Left colon (tissue), 2 donors: Measurements from ENCODE around the gene AJAP1. TPM values are rescaled to one million over a fixed set of nuclear protein-coding genes. Genes with fewer than 3 reads are reported as not detected.

Experiments used
- ATAC-seq: fragments of 200-7000 bp; cut with Tn5 transposase; one replicate; pipeline ENCODE4 v1.9.1; 2020; ENCODE audit warnings: mild to moderate bottlenecking, moderate library complexity
- DNase-seq, 2 donors: peaks; one replicate each; pipeline ENCODE4 v3.0.0-alpha.2; 2020
- intact Hi-C, 2 donors: fragments of 100-400 bp; cut with DNase I in 1 of 2; cut with micrococcal nuclease in 1 of 2; formaldehyde crosslinking; loops; one replicate each; pipeline versions ENCODE4 v1.11.2 to v1.14.0; 2022; cut with DNase I, micrococcal nuclease
- total RNA-seq, 2 donors: library from RNA; stranded (reverse); fragmentation: NEBNext Ultra II Directional; extraction: Animal tissue kit (Norgen Biotek cat#: 25700); gene quantifications; one replicate each; pipeline ENCODE4 v1.2.1, GENCODE V29; 2021
- donor health status: DM: no; HTN: no; CAD: no.
- donor health status: DM: yes; HTN: yes; CAD: no.

Gene AJAP1
- total RNA-seq, 2 donors from 2014 or later, result 0.08 to 0.49 TPM

DNA sequence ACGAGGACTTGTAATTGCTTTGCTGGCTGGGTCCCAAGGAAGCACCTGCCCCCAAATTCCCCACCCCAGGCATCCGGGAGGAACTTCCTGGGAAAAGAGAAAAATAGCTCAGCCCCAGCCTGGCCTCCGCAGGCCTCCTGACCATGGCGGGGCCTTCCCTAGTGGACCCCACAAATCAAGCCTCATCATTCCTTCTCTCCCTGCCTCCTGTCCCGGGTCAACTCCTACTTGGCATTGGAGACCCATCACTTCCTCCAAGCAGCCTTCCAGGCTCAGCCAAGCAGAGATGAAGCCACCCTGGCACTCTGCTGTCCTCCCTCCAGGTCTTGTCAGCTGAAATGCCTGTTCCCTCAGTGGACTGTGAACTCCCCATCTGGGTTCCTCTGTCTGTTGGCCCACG lies 38.0 kb downstream of the AJAP1 start:
- DNase-seq (no peak), ATAC-seq (no peak)
- intact Hi-C loops, result no loop called here

DNA sequence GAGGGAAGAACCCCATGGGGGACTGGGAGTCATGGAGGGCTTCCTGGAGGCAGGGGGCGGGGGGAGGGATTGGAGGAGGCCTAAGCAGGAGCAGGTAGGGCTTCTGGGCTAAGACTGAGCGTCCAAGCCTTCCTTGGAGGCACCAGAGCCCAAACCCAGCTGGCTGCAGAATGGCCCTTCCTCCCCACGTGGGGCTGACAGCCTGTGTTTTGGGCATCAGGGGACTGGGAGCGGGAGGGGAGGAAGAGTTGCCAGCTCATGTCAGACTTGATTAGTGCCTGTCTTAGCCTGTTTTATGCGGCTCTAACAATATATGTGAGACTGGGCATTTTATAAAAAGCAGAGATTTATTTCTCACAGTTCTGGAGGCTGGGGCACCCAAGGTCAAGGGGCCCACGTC lies 38.9 kb downstream of the AJAP1 start:
- ATAC-seq (no peak), DNase-seq (no peak)
- intact Hi-C loops, result no loop called here

DNA sequence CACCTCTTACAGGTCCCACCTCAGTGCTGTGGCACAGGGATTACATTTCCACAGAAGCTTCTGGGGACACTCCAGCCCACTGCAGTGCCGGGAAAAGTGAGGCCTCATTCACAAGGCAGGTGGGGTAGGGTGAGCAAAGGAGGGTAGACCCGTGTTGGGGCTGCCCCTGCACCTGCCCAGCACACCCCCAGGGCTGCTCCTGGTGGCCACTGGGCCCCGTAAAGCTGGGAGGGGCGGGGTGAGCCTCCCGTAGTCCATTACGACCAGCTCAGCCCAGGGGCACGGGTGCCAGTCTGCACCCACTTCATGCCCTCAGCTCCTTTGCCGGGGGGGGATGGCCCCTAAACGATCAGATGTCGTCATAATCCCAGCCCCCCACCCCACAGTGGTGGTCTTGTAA lies 39.5 kb downstream of the AJAP1 start:
- ATAC-seq (no peak), DNase-seq (no peak)
- intact Hi-C loops, result no loop called here

DNA sequence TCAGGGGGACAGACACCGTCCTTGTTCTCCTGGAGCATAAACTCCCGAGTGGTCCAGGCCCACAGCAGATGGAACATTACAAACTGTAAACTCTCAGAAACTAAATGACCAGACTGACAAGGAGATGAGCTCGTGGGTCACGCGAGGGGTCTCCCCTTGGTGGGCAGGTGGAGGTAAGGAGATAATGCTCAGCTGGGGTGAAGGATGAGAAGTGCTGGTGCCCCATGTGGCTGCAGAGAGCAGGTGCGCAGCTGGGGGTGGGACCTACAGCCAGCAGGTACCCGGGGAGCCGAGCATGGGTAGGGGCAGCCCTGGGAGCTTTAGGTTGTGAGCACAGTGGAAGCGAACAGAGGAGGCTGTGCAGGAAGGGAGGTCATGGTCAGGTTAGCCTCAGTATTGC lies 40.1 kb downstream of the AJAP1 start:
- ATAC-seq (no peak), DNase-seq (no peak)
- intact Hi-C loops, result no loop called here

DNA sequence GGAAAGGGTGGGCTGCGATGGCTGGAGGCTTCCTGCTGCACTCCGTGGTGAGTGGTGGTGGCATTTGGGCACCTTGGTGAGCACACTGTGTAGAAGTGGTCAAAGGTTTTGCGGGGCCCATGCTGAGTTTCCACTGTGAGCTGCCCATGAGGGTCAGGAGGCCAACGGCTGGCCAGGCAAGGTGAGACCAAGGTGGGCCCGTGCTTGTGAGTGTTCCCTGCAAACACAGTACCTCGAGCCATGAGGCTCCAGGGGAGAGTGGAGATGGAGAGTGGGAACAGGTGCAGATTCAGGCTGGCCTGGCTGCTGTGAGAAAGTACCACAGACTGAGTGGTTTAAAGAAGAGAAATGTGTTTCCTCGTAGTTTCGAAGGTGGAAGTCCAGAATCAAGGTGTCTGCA lies 40.8 kb downstream of the AJAP1 start:
- no peak for ATAC-seq
- no peak for DNase-seq
- intact Hi-C loops, result no loop called here

DNA sequence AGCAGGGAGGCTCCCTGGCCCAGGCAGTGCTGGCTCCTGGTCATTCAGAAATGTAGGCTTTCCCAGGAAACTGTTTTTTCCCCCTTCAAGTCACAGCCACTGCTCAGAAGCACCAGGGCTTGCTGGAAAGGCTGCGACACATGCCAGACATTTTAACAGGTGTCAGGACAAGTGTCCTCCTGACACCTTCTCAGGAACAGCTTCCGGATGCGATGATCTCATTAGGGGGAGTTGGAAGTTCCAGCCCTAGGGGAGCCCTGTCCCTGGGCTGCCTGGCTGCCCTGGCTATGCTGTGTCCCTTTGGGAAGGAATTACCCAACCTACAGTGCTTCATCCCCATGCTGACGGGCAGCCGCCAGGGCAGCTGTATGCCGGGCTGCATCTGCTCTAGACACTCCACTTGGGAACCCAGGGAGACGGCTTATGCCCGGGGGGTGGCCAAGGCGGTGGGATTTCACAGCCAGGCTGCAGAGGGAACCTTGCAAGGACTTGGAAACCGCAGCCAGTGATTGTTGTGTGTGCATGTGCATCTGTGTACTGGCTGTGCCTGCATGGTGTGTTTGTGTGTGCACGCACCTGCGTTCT lies 41.8 kb downstream of the AJAP1 start:
- no peak for ATAC-seq
- no peak for DNase-seq
- intact Hi-C loops, result no loop called here

DNA sequence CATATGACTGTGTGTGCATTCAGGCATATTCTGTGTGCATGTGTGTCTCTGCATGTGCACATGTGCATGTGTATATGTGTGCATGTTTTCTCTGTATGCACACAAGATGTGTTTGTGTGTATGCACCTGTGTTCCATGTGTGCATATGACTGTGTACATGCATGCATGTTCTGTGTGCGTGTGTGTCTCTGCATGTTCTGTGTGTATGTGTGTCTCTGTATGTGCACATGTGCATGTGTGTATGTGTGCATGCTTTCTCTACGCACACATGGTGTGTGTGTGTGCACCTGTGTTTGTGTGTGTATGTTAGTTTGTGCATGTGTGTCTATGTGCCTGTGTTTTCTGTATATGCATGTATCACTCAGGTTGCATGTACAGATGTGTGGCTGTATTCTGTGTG lies 42.3 kb downstream of the AJAP1 start:
- ATAC-seq, result no peak
- DNase-seq, result no peak
- intact Hi-C loops, result no loop called here

DNA sequence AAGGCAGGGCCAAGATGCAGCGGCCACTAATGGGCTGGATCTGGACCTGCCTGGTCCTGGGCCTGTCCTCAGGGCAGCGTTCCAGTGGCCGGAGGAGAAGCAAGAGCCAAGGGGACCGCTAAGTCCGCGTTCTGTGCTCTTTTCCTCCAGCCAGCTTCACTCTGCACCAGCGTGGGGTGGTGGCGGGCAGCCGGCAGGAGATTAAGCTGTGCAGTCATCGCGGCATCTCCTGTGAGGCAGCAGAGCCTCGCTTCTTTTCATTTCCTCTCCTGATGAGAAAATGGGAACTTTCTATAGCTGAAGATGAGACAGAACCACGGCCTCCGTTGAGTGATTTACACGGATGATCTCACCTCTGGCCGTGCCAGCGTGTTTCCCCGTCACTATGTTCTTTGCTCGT lies 43.4 kb downstream of the AJAP1 start:
- ATAC-seq (no peak), DNase-seq (no peak)
- intact Hi-C loops, result no loop called here

DNA sequence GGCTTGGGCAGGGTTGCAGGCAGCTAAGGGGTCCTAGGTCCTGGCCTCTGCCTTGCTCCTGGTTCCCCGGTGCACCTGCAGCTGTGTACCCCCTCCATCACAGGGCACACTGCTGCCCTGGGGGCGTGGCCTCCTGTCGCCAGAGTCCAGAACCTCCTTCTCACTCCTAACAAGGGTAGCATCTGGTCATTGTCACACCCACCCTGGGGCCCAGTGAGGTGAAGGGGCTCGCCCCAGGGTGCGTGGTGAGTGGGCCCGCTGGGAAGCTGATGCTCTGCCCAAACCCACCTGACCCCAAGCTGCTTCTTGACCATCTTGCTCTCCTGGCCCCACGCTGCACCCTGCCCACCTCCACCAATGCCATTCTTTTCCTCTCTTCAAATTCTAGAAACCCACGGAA lies 44.5 kb downstream of the AJAP1 start:
- intact Hi-C loops, result no loop called here
- DNase-seq, result no peak
- no peak for ATAC-seq

DNA sequence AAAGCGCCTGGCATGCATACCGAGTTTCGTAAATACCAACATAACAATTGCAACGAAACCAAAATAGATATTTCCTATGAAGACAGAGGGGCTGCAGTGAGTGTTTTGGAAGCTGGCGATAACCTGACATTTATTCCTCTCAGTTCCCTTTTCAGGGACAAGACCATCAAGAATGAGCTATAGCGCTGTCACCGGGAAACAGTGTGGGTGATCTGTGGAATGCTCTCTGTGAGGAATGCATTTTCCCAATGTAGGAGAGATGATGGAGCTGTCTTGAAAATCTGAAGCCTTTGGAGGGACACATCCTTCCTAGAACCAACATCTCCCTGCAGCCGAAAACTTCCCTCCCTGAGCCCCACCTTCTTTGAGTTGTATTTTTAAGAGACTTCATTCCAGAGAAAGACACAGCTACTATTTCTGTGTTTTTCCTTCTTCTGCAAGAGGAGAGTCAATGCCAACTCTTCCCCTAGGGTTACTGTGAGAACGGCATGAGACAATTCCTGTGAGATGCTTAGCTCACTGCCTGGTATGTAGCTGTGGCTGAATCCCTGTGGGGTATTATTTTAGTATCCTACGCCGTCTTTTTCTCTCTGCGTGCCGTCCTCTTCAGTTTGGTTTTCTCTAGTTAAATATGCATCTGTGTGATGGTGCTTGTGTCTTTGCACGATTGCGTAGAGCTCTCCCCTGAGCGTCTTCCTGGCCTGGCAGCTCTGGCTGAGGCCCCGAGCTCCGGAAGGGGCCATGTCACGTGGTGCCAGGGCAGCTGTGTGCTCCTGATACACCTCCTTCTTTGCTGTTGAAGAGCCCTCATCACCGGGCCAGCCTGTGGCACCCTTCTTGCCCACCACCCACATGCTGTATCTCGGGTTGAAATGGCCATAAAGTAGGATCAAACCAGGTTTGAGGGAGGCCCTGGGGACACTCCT lies 45.2 kb downstream of the AJAP1 start:
- intact Hi-C loops, result no loop called here
- DNase-seq, result no peak
- no peak for ATAC-seq

DNA sequence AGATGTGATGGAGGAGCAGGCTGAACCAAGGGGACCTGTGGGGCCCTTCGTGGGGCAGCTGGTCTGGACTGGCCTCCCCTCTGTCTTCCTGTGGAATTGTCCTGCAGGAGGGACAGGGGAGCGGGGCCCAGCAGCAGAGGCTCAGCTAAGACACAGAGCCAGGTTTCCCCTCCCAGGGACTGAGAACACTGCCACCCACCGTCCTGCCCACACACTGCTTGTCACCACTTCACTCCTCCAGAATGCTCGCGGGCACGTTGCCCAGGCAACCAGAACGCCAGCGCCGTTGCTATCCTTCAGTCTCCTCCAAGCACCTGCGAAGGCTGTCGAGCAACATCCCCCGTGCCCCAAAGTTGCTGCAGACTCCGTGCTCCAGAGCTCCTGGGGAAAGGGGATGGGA lies 46.4 kb downstream of the AJAP1 start:
- DNase-seq, result no peak
- ATAC-seq, result no peak
- intact Hi-C loops, result no loop called here

DNA sequence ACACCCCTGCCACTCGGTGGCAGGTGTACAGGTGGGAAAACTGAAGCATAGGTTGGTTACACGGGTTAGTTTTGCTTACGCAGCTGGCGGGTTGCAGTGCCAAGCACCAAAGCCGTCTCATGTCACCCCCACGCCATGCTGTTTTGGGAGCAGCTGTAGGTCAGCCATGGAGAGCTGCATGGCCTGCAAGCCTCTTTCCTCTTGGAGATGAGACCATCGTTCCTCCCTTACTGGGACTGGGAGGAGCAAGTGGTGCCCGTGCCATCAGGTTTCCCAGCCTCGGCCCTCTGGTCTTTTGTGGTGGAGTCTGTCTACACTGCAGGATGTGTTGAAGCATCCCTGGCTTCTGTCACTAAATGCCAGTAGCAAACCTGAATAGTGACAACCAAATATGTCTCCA lies 46.9 kb downstream of the AJAP1 start:
- no peak for DNase-seq
- ATAC-seq, result no peak
- intact Hi-C loops, result no loop called here

DNA sequence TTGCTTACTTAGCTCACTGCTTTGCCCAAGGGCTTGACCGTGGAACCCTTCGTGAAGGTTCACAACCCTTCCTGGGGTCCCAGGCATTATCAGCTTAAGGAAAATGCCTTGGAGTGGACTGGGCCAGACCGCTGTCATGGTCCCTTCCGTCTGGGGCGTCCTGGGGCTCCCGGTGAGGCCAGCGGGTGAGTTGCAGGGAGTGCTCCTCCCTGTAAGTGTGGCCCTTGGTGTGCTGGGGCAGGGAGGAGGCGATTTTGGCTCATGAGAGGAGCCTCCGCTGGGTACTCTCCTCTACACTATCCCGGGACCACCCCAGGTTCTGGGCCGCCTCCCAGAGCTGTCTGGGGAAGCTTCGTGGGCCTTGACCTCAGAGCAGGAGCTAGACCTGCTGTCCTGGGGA lies 48.1 kb downstream of the AJAP1 start:
- DNase-seq (no peak), ATAC-seq (no peak)
- intact Hi-C loops, result no loop called here

DNA sequence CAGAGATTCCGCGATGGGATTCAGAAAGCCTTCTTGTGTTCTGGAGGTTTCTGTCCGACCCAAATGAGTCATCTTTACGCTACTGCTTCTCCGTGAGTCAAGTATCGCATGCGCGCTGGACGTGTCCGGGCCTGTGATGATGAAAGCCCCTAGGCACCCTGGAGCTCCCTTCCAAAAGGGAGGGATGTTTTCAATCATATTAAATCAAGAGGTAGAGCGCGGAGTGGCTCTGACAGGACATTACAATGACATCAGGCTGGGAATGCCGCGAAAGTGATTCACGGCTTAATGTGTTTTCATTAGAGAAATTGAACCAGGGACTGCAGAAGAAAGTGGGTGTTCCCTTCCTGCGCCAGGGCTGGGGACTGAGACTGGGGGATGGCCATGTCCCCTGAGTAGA lies 48.5 kb downstream of the AJAP1 start:
- DNase-seq (no peak), ATAC-seq (no peak)
- intact Hi-C loops, result no loop called here

DNA sequence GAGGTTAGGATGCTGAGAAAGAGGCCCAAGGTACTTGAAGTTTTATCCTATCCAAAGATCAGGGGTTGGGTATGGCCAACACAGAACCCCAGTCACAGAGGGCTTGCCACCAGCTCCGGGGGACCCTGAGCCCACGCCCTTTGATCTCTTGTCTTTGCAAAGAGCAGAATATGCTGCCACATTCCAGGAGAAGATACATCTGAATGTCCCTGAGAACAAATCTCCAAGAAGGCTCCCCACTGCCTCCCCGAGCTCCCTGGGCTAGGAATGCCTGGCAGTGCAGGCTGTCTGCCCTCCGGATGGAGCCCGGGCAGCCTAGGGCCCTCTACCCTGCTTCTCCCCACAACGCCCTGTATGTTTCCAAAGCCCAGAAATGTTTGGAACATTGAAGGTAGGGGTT lies 49.2 kb downstream of the AJAP1 start:
- intact Hi-C loops, result no loop called here
- ATAC-seq (no peak), DNase-seq (no peak)

DNA sequence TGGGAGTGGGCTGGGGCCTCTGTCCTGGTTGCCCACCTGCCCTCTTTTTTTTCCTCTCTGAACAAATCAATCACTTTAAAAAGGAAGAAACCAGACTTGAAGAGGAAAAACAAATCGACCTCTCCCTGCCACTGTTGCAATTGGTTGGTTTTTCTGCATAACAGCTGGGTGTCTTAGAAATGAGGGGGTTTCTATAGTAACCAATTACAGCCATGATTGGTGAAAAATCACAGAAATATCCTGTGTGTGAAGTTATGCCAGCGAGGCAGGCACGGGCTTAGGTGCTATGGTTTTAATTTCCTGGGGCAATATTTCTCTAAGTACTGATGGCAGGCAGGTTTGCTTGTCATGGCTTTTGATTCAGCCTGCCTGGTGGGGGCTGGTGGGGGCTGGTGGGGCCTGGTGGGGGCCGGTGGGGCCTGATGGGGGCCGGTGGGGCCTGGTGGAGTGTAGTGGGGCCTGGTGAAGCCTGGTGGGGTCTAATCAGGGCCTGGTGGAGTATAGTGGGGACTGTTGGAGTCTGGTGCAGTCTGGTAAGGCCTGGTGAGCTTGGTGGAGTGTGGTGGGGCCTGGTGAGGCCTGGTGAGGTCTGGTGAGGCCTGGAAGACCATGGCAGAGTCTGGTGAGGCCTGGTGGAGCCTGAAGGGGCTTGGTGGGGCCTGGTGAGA lies 54.6 kb downstream of the AJAP1 start:
- DNase-seq (no peak), ATAC-seq (no peak)
- intact Hi-C loops, result no loop called here

DNA sequence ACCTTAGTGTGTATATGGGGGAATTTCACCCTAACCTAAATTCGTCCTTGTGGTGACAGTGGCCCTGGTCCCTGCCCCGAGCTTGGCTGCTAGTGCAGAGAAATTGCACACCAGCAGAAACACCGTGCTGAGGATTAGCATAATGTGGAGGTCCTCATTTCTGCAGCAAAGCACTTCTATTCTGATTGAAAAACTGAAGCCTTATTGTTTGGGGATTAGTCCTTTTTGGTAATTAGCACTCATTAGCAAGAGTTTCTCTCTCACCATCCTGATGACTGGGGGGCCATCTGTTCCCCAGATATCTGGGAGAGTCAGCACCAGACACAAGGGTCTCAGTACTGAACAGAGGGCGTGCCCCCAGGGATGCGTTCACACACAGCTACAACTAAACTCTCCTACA lies 55.2 kb downstream of the AJAP1 start:
- no peak for DNase-seq
- ATAC-seq, result no peak
- intact Hi-C loops, result no loop called here

DNA sequence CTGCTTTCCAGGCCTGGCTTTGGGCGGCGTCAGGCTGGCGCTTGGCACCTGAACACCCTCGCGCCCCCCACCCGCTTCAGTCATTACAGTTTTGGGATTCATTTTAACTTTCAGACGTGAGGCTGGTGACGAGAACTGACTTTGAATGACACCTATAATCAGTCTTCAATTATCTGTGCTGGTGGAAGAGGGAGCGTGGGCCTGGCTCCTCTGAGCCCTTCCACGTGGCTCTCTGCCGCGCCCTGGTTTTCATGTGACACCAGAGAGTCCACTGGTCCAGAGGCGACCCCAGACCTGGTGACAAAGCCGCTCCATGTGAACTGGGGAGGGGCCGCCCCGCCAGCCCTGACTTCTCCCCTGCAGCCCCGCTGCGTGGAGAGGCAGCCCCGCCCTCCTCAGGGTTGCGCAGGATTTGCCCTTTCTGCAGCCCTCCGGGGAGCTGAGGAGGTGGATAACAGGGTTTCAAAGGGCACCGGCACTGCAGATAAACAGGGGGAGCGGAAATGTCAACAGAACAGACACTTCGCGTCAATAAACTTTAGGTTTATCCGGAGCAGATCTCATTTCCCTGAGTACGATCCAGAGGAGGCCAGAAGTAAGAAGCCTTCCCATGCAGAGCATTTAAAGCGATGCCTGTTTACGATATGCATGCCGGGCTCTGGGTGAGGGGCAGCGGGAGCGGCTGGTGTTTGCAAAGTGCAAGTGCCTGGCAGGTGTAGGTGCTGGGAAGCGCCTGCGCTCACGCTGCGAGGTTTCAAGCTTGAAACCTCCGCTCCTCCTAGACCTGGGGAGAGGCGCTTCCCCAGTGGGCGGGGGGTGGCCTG lies 56.4 kb downstream of the AJAP1 start:
- ATAC-seq (no peak), DNase-seq (no peak)
- intact Hi-C loops, result no loop called here

DNA sequence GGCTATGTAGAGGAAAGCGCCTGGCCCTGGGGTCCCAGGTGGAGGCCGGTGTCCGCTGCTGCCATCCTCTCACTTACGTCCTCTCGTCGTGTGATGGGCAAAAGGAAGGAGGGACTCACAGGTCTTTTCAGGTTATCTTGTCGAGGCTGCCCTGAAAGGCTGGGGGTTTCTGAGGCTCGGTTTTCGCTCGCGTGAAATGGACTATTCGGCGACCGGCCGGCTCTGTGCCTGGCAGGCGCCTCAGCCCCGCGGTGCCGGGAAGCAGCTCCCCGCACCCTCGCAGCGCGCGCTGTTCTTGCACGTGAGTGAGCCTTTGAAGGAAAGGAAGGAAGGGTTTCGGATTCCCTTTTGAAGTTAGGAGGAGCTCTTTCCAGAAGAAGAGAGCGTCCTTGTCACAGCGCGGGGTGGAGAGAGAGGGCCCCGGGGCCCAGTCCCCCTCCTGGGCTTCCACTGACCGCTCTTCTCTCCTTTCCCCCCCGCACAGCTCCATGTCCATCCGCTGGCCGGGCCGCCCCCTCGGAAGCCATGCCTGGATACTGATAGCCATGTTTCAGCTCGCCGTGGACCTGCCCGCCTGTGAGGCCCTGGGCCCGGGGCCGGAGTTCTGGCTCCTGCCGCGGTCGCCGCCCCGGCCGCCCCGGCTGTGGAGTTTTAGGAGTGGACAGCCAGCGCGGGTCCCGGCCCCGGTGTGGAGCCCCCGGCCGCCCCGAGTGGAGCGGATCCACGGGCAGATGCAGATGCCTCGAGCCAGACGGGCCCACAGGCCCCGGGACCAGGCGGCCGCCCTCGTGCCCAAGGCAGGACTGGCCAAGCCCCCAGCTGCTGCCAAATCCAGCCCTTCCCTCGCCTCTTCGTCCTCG lies 57.2 kb downstream of the AJAP1 start:
- DNase-seq (no peak), ATAC-seq (no peak)
- intact Hi-C loops, result no loop called here
